Ishikawa (cell line): ENCODE results near the gene PLCB1.

Experiments used
- CEBPB ChIP-seq: IDR thresholded peaks from 2 replicates; pipeline ENCODE4 v1.6.1; 2012
- CREB1 ChIP-seq: IDR thresholded peaks from 2 replicates; pipeline ENCODE4 v1.6.1; 2012; ENCODE audit warnings: low read depth
- EGR1 ChIP-seq: IDR thresholded peaks from 2 replicates; pipeline ENCODE4 v1.6.1; 2012
- EP300 ChIP-seq: IDR thresholded peaks from 2 replicates; pipeline ENCODE4 v1.6.1; 2012; ENCODE audit warnings: borderline replicate concordance
- FOXM1 ChIP-seq: IDR thresholded peaks from 2 replicates; pipeline ENCODE4 v1.6.1; 2012; ENCODE audit warnings: low read depth, borderline replicate concordance
- NFIC ChIP-seq: IDR thresholded peaks from 2 replicates; pipeline ENCODE4 v1.6.1; 2012
- RAD21 ChIP-seq: IDR thresholded peaks from 2 replicates; pipeline ENCODE4 v1.6.1; 2012; ENCODE audit warnings: low read depth
- REST ChIP-seq: IDR thresholded peaks from 2 replicates; pipeline ENCODE4 v1.6.1; 2012; ENCODE audit warnings: low read depth, mild to moderate bottlenecking
- TAF1 ChIP-seq: IDR thresholded peaks from 2 replicates; pipeline ENCODE4 v1.6.1; 2012; ENCODE audit warnings: low read depth, mild to moderate bottlenecking
- TCF12 ChIP-seq: IDR thresholded peaks from 2 replicates; pipeline ENCODE4 v1.6.1; 2012; ENCODE audit warnings: low read depth
- TEAD4 ChIP-seq: IDR thresholded peaks from 2 replicates; pipeline ENCODE4 v1.6.1; 2012
- USF1 ChIP-seq: IDR thresholded peaks from 2 replicates; pipeline ENCODE4 v1.6.1; 2012
- YY1 ChIP-seq: IDR thresholded peaks from 2 replicates; pipeline ENCODE4 v1.6.1; 2012; ENCODE audit warnings: low read depth
- ZBTB7A ChIP-seq: IDR thresholded peaks from 2 replicates; pipeline ENCODE4 v1.6.1; 2012; ENCODE audit warnings: low read depth
- TF ChIP-seq, protein P1 (sequence below): IDR thresholded peaks from 2 replicates; pipeline ENCODE4 v1.6.1; 2012

The PLCB1 gene

GRCh38 chr20:8155812-8156211 lies 23.7 kb downstream of the PLCB1 start:
- TF ChIP-seq EGR1 (no peak), TEAD4 (no peak), REST (no peak)

DNA sequence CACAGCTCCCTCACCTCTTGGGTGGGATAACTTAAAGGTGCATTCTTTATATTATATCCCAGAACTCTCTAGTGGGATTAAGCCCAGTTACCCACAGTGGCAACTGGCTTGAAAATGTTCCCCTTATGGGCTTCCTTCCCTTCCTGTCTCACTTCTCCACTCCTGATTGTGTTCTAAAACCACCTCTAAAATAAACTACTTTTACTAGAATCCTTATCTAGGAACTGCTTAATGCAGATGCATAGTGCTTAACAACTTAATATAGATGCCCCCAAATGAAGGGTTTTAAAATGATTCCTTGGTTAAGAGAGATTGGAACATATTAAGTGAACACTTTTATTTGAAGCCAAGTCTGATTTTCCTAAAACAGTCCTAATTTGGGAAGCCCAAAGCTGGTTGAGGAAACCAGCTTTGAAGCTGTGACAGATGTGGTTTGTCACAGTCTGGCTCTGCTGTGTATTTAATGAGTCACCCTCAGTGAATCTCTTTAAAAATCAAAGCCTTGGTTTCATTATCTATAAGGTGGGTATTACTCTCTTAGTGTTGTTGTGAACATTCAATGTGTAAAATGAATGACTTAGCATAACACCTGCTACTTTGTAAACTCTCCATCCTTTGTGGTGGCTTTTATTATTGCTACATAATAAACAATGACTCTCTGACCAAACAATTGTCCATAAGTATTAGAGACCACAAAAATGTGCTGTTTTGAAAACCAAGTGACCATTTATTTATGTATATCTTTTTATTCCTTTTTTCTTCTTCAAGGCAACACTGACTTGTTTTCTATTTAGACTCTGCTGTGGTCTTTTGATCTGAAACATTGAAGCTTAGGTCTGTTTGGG lies 24.4 kb downstream of the PLCB1 start:
- no peak for TF ChIP-seq EGR1
- TF ChIP-seq USF1, result no peak
- TF ChIP-seq YY1, result no peak
- TF ChIP-seq TCF12, result no peak
- TF ChIP-seq TAF1, result no peak
- TF ChIP-seq CEBPB, result no peak
- no peak for TF ChIP-seq CREB1
- no peak for TF ChIP-seq RAD21
- TF ChIP-seq FOXM1, result no peak
- TF ChIP-seq, protein P1, sequence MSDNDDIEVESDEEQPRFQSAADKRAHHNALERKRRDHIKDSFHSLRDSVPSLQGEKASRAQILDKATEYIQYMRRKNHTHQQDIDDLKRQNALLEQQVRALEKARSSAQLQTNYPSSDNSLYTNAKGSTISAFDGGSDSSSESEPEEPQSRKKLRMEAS, result no peak
- no peak for TF ChIP-seq REST
- no peak for TF ChIP-seq NFIC
- TF ChIP-seq EP300, result no peak
- TF ChIP-seq ZBTB7A, result no peak
- TF ChIP-seq TEAD4, result no peak

GRCh38 chr20:8161264-8162071 lies 29.4 kb downstream of the PLCB1 start:
- TF ChIP-seq EGR1 (no peak), CEBPB (no peak), RAD21 (no peak), ZBTB7A (no peak), NFIC (no peak), USF1 (no peak), YY1 (no peak), TEAD4 (no peak), TCF12 (no peak), EP300 (no peak), TAF1 (no peak), REST (no peak), FOXM1 (no peak), CREB1 (no peak)
- TF ChIP-seq, protein P1, result no peak

DNA sequence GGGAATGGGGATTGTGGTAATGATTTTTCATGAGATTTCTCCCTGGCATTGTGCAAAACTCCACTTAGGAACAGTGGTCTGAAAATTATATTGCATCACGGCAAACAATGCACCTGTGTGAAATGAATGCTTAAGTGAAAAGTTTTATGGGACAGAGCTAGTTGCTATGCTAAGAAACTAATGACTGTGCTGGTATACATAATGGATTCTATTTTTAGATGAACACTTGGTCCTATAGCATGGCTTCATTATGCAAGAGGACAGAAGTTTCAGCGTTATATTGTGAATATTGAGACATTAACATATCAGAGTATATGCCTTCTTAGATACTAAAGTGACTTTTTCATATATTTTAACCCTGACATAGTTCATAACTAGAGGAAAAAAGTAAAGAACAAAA lies 30.5 kb downstream of the PLCB1 start:
- TF ChIP-seq TAF1 (no peak), TCF12 (no peak), EP300 (no peak), RAD21 (no peak), FOXM1 (no peak), USF1 (no peak), CEBPB (no peak), ZBTB7A (no peak), TEAD4 (no peak), CREB1 (no peak), EGR1 (no peak)
- TF ChIP-seq, protein P1, result no peak
